GM23248 (cell line): ENCODE results near the gene PCDHGA6.

Source experiments
- EZH2 ChIP-seq: fragments of 200-600 bp; sonication (generic); IDR thresholded peaks from 2 replicates; pipeline ENCODE4 v1.6.1; 2018; ENCODE audit warnings: antibody characterized with exemption, mild to moderate bottlenecking; ENCODE audit not compliant: insufficient read depth, poor library complexity, severe bottlenecking
- EZH2phosphoT487 ChIP-seq: fragments of 200-600 bp; sonication (generic); IDR thresholded peaks from 2 replicates; pipeline ENCODE4 v1.6.1; 2018; ENCODE audit warnings: antibody characterized with exemption, moderate library complexity, mild to moderate bottlenecking, low read depth; ENCODE audit not compliant: insufficient read depth

DNA sequence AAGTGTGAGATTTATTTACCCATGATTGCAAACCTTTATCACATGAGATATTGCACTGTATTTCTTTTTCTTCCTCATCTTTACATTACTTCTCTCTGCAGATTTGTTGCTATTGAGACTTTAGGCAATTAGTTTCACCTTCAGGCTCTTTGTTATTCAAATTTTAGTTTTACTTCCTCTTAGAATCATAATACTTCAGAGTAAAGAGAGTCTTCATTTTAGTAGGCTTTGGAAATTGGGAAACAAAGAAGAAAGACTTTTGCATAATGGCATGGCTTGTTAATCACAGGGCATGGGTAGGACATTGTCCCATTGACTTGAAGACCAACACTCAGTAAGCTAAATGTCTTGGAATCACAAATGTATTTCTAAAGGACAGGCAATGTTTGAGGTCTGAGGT, 11.0 kb upstream of the PCDHGA6 start:
- no peak for TF ChIP-seq EZH2
- no peak for TF ChIP-seq EZH2phosphoT487
